ENCODE results near the gene AGMAT. TPM values are rescaled to one million over a fixed set of nuclear protein-coding genes. Genes with fewer than 3 reads are reported as not detected.
"Not testable (repeated sequence)": the region's sequence is repeated elsewhere in the genome, so short reads cannot be mapped to it uniquely, and the experiment has no call there.

The AGMAT gene
- total and polyA plus RNA-seq, 7 experiments from 2014 or later: 6.4 to 21.5 (median 9.9) TPM

DNA sequence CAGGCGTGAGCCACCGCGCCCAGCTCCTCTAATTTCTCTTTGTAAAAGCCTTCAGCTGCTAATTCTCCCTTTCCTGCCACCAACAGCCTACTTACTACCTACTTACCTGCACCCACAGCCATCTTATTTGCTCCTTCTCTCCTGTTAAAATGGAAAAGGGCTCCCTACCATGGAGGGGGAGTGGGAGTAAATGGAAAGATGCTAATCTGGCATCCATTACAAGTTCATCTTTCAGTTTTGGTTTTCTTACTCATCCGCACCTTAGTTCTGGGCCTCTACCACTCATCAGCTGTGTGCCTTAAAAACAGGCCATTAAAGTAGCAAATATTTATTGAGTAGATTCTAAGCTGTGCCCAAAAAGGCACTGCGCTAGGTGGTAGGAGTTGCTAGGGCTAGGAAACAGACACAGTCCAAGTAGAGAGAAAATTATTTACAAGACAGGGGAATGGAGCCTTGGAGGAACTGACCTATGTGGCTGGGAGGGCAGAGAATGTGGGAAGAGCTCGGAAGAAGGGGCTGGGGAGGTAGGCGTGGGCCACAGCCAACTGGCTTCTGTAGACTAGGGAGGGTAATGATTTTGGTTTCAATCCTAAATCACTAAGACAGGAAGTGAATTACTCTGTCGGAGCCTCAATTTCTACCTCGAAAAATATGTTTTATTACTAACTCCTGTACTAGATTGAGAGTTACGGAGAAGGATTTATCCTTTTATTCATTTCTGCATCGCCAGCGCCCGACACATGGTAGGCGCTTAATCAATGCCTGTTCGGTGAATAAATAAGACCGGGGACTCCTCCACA lies 31.7 kb upstream of the AGMAT start:
- H3K4me1 ChIP-seq (ENCODE audit: control insufficient read depth in 2 of 2, insufficient read depth in 2 of 2, low read length in 2 of 2): peaks cover 20 to 30% of the 10 kb centered on the region in 2 donors
- no peaks in the 10 kb centered on the region for H3K9me3 Mint-ChIP-seq
- H3K27ac Mint-ChIP-seq: peak overlapping the region; percentile 55 to 96 (median 92)
- peak overlapping the region; percentile 83 to 96 (median 94) for H3K4me3 Mint-ChIP-seq
- H3K36me3 ChIP-seq (ENCODE audit: control insufficient read depth in 2 of 3, insufficient read depth in 3 of 3, low read length in 3 of 3): peaks cover 0 to 4% (median 0%) of the 10 kb centered on the region in 3 experiments
- peaks cover 0 to 3% (median 0%) of the 10 kb centered on the region in 5 donors for H3K36me3 Mint-ChIP-seq
- ChIA-PET CTCF (interaction anchor here (0.7 kb wide), 1 partner anchor 88 kb away, joined by 3 read pairs; no protein-coding TSS in a partner anchor), POLR2A (interaction anchor here (0.6 to 4.3 kb wide), 6 partner anchors 11 to 773 kb away, joined by 3 to 35 read pairs (median 6); no protein-coding TSS in a partner anchor)
- H3K27me3 ChIP-seq (ENCODE audit: control insufficient read depth in 2 of 2, insufficient read depth in 2 of 2, low read length in 2 of 2): no peaks in the 10 kb centered on the region
- H3K9me3 ChIP-seq (ENCODE audit: control insufficient read depth in 2 of 3, low read length in 3 of 3): no peaks in the 10 kb centered on the region
- peak overlapping the region; percentile 96 for H3K4me3 ChIP-seq (ENCODE audit: low read length)
- DNase-seq (peak in 1 of 9 donors; percentile 8), ATAC-seq (peak; percentile 1)
- intact Hi-C loops (cut with micrococcal nuclease): loop anchor here (1.0 to 5.0 kb wide), 14 partner anchors 13 to 1296 kb away; partner anchors contain the start of genes CASP9 (in 1 of the 2), DNAJC16 (in 1 of the 2), EFHD2 (in 1 of the 2) and PLEKHM2 (in 1 of the 2)
- H3K4me1 Mint-ChIP-seq: peaks cover 22 to 43% (median 37%) of the 10 kb centered on the region in 7 donors
- no peaks in the 10 kb centered on the region for H3K27me3 Mint-ChIP-seq
- H3K27ac ChIP-seq (ENCODE audit: low read depth, low read length): peak overlapping the region; percentile 88

DNA sequence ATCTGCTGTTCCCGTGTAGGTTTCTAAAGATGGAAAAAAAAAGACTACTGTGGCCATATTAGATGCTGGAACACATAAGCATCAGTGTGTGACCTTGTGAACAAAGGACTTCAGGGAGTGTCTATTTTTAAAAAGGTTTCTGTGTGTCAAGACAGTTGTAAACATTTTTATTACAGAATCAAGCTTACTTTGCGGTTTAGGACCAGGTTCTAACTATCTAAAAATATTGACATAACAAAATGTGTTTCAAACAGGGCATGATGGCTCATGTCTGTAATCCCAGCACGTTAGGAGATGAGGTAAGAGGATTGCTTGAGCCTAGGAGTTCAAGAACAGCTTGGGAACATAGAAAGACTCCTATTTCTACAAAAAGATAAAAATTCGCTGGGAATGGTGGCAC lies 25.3 kb upstream of the AGMAT start:
- Histone ChIP-seq H3K4me1 (ENCODE audit: control insufficient read depth in 2 of 2, insufficient read depth in 2 of 2, low read length in 2 of 2) (no peaks in the 10 kb centered on the region), H3K27ac (ENCODE audit: low read depth, low read length) (no peak overlapping the region), H3K9me3 (ENCODE audit: control insufficient read depth in 2 of 3, low read length in 3 of 3) (no peaks in the 10 kb centered on the region), H3K36me3 (ENCODE audit: control insufficient read depth in 2 of 3, insufficient read depth in 3 of 3, low read length in 3 of 3) (no peaks in the 10 kb centered on the region), H3K4me3 (ENCODE audit: low read length) (no peak overlapping the region), H3K27me3 (ENCODE audit: control insufficient read depth in 2 of 2, insufficient read depth in 2 of 2, low read length in 2 of 2) (no peaks in the 10 kb centered on the region)
- DNase-seq (no peak), ATAC-seq (no peak)
- Mint-ChIP-seq H3K9me3 (no peaks in the 10 kb centered on the region), H3K27ac (no peak overlapping the region), H3K4me1 (no peaks in the 10 kb centered on the region), H3K27me3 (peaks cover 0 to 9% (median 0%) of the 10 kb centered on the region in 5 donors), H3K36me3 (no peaks in the 10 kb centered on the region), H3K4me3 (no peak overlapping the region)
- POLR2A ChIA-PET: interaction anchor here (0.6 kb wide), 1 partner anchor 54 kb away, joined by 5 read pairs; no protein-coding TSS in a partner anchor
- CTCF ChIA-PET: no interaction called here
- intact Hi-C loops (cut with micrococcal nuclease): no loop called here

- ATAC-seq (no peak), DNase-seq (no peak)
- no peaks in the 10 kb centered on the region for H3K36me3 ChIP-seq (ENCODE audit: control insufficient read depth in 2 of 3, insufficient read depth in 3 of 3, low read length in 3 of 3)
- CTCF ChIA-PET: no interaction called here
- no peaks in the 10 kb centered on the region for H3K4me1 ChIP-seq (ENCODE audit: control insufficient read depth in 2 of 2, insufficient read depth in 2 of 2, low read length in 2 of 2)
- H3K27me3 Mint-ChIP-seq: peaks cover 0 to 9% (median 0%) of the 10 kb centered on the region in 5 donors
- no peak overlapping the region for H3K27ac Mint-ChIP-seq
- H3K36me3 Mint-ChIP-seq: no peaks in the 10 kb centered on the region
- no peaks in the 10 kb centered on the region for H3K4me1 Mint-ChIP-seq
- intact Hi-C loops (cut with micrococcal nuclease): no loop called here
- H3K27me3 ChIP-seq (ENCODE audit: control insufficient read depth in 2 of 2, insufficient read depth in 2 of 2, low read length in 2 of 2): no peaks in the 10 kb centered on the region
- no peak overlapping the region for H3K4me3 Mint-ChIP-seq
- H3K27ac ChIP-seq (ENCODE audit: low read depth, low read length): no peak overlapping the region
- no peaks in the 10 kb centered on the region for H3K9me3 ChIP-seq (ENCODE audit: control insufficient read depth in 2 of 3, low read length in 3 of 3)
- POLR2A ChIA-PET: interaction anchor here (0.6 kb wide), 1 partner anchor 54 kb away, joined by 5 read pairs; no protein-coding TSS in a partner anchor
- no peak overlapping the region for H3K4me3 ChIP-seq (ENCODE audit: low read length)
- H3K9me3 Mint-ChIP-seq: no peaks in the 10 kb centered on the region
Observed at GRCh38 chr1:15609631-15610030, 24.8 kb upstream of the AGMAT start.

DNA sequence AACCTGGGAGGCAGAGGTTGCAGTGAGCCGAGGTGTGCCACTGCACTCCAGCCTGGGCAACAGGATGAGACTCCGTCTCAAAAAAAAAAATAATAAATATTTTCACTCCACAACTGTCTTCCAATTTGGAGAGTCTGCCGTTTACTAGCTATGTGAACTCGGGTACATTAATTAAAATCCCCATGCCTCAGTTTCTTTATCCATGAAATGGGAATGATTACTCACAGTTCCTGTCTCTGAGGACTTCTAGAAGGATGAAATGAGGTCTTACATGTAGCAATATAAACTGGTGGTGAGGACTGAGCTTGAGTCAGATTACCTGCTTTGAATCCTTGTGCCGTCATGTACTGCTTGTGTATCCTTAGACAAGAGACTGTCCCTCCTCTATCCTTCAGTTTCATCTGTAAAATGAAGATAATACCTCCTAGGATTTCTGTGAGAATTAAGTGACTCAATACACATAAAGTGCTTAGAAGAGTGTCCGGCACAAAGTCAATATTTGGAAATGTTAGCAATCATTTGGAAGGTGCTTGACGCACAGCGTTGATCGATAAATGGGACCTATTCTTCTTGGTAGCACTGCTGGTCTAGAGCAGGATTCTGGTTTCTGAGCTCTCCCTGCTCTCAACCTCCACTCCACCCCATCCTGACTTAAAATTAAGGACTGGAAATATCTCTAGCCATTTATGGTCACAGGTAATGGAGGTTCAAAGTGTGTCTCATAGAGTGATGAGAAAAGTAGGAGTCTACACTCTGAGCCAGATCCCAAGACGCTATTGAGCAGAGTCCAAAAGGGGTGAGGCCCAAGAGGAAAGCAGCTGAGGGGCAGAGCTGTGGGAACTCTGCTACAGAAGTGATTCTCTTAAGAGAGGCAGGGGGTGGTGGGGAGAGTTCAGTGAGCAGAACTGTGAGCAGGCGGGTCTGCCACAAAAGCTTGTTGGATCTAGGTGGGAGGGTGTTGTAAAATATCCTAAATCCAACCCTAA lies 20.8 kb upstream of the AGMAT start:
- Histone ChIP-seq H3K9me3 (ENCODE audit: control insufficient read depth in 2 of 3, low read length in 3 of 3) (no peaks in the 10 kb centered on the region), H3K27me3 (ENCODE audit: control insufficient read depth in 2 of 2, insufficient read depth in 2 of 2, low read length in 2 of 2) (no peaks in the 10 kb centered on the region), H3K27ac (ENCODE audit: low read depth, low read length) (no peak overlapping the region), H3K4me1 (ENCODE audit: control insufficient read depth in 2 of 2, insufficient read depth in 2 of 2, low read length in 2 of 2) (peaks cover 9 to 11% of the 10 kb centered on the region in 2 donors), H3K4me3 (ENCODE audit: low read length) (no peak overlapping the region), H3K36me3 (ENCODE audit: control insufficient read depth in 2 of 3, insufficient read depth in 3 of 3, low read length in 3 of 3) (no peaks in the 10 kb centered on the region)
- Mint-ChIP-seq H3K27me3 (peaks cover 0 to 9% (median 0%) of the 10 kb centered on the region in 5 donors), H3K36me3 (peaks cover 0 to 6% (median 0%) of the 10 kb centered on the region in 5 donors), H3K4me1 (peaks cover 0 to 14% (median 12%) of the 10 kb centered on the region in 7 donors), H3K27ac (no peak overlapping the region), H3K4me3 (peak overlapping the region in 1 of 10 donors; percentile 29), H3K9me3 (no peaks in the 10 kb centered on the region)
- ChIA-PET POLR2A (interaction anchor here (0.6 to 3.7 kb wide), 4 partner anchors 10 to 109 kb away, joined by 3 to 20 read pairs (median 6); no protein-coding TSS in a partner anchor), CTCF (interaction anchor here (0.6 kb wide), 1 partner anchor 283 kb away, joined by 4 read pairs; no protein-coding TSS in a partner anchor)
- intact Hi-C loops (cut with micrococcal nuclease): no loop called here
- ATAC-seq (no peak), DNase-seq (no peak)

- H3K27me3 ChIP-seq (ENCODE audit: control insufficient read depth in 2 of 2, insufficient read depth in 2 of 2, low read length in 2 of 2); DNase-seq; H3K27ac ChIP-seq (ENCODE audit: low read depth, low read length); ATAC-seq; H3K4me3 ChIP-seq (ENCODE audit: low read length); H3K36me3 Mint-ChIP-seq; H3K27me3 Mint-ChIP-seq; H3K9me3 Mint-ChIP-seq; H3K36me3 ChIP-seq (ENCODE audit: control insufficient read depth in 2 of 3, insufficient read depth in 3 of 3, low read length in 3 of 3); CTCF ChIA-PET; H3K9me3 ChIP-seq (ENCODE audit: control insufficient read depth in 2 of 3, low read length in 3 of 3): not testable (repeated sequence)
- intact Hi-C loops (cut with micrococcal nuclease): loop anchor here in 1 of 2 donors (5.0 kb wide), 1 partner anchor 83 kb away; no protein-coding TSS in a partner anchor
- H3K4me1 ChIP-seq (ENCODE audit: control insufficient read depth in 2 of 2, insufficient read depth in 2 of 2, low read length in 2 of 2): peaks cover 9 to 11% of the 10 kb centered on the region in 2 donors
- POLR2A ChIA-PET: interaction anchor here (1.1 to 3.7 kb wide), 4 partner anchors 11 to 78 kb away, joined by 3 to 20 read pairs (median 8); partner anchors contain the start of genes AGMAT and DNAJC16
- Mint-ChIP-seq H3K27ac (peak overlapping the region in 3 of 9 donors; percentile 57 to 88 (median 79)), H3K4me1 (peaks cover 0 to 14% (median 12%) of the 10 kb centered on the region in 7 donors), H3K4me3 (peak overlapping the region in 8 of 10 donors; percentile 73 to 95 (median 82))
Observed at GRCh38 chr1:15604400-15604799, 19.5 kb upstream of the AGMAT start.

DNA sequence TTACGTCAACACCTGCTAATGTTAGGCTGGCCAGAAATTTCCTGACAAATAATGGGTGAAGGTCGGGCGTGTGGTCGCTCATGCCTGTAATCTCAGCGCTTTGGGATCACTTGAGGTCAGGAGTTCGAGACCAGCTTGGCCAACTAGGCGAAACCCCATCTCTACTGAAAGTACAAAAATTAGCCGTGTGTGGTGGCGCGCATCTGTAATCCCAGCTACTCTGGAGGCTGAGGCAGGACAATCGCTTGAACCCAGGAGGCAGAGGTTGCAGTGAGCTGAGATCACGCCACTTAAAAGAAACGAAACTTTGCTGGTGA lies 19.1 kb upstream of the AGMAT start:
- peak overlapping the region; percentile 68 for H3K27ac ChIP-seq (ENCODE audit: low read depth, low read length)
- ATAC-seq; H3K9me3 ChIP-seq (ENCODE audit: control insufficient read depth in 2 of 3, low read length in 3 of 3); H3K36me3 Mint-ChIP-seq; H3K9me3 Mint-ChIP-seq; CTCF ChIA-PET; H3K27me3 ChIP-seq (ENCODE audit: control insufficient read depth in 2 of 2, insufficient read depth in 2 of 2, low read length in 2 of 2); DNase-seq; H3K36me3 ChIP-seq (ENCODE audit: control insufficient read depth in 2 of 3, insufficient read depth in 3 of 3, low read length in 3 of 3): not testable (repeated sequence)
- H3K4me1 Mint-ChIP-seq: peaks cover 0 to 14% (median 12%) of the 10 kb centered on the region in 7 donors
- intact Hi-C loops (cut with micrococcal nuclease): loop anchor here (1.0 to 5.0 kb wide), 4 partner anchors 13 to 83 kb away; partner anchors contain the start of genes DDI2 (in 2 of the 2) and DNAJC16 (in 1 of the 2)
- H3K4me3 ChIP-seq (ENCODE audit: low read length): peak overlapping the region; percentile 88
- H3K27ac Mint-ChIP-seq: peak overlapping the region; percentile 57 to 94 (median 81)
- POLR2A ChIA-PET: interaction anchor here (0.9 to 3.7 kb wide), 7 partner anchors 12 to 77 kb away, joined by 3 to 20 read pairs (median 6); partner anchors contain the start of genes AGMAT and DNAJC16
- H3K27me3 Mint-ChIP-seq: peaks cover 0 to 10% (median 0%) of the 10 kb centered on the region in 5 donors
- peak overlapping the region; percentile 73 to 95 (median 82) for H3K4me3 Mint-ChIP-seq
- H3K4me1 ChIP-seq (ENCODE audit: control insufficient read depth in 2 of 2, insufficient read depth in 2 of 2, low read length in 2 of 2): peaks cover 9 to 11% of the 10 kb centered on the region in 2 donors

Measured in naive thymus-derived CD4-positive, alpha-beta T cell (primary cell).